HEK293 (cell line): ENCODE measurements around the gene RETN.
A peak's percentile ranks its signal among the peaks of the same experiment; 100 is the strongest.

Experiments
- CTCF ChIA-PET: fragments of 350-600 bp; formaldehyde crosslinking; extraction: SDS; loops from one replicate; lab custom pipeline; 2021; ENCODE audit warnings: antibody characterized with exemption; lab: Yijun Ruan, JAX
- POLR2A ChIA-PET: fragments of 300-600 bp; formaldehyde crosslinking; extraction: SDS; loops from one replicate; lab custom pipeline; 2020; ENCODE audit warnings: antibody characterized with exemption, inconsistent platforms; lab: Yijun Ruan, JAX
- H3K27ac ChIP-seq: fragments of 200-500 bp; sonication (Bioruptor generic); 2 replicates; pipeline ENCODE4 v1.5.1; 2014; ENCODE audit warnings: low read depth, low read length, control low read depth, inconsistent platforms; ENCODE audit errors: extremely low read depth
- H3K36me3 ChIP-seq, 2 experiments: fragments of 200-500 bp in 1 of 2; sonication (Bioruptor generic) in 1 of 2; 1 replicate in 1 of 2; 2 replicates in 1 of 2; pipeline ENCODE4 v1.5.1; 2014 to 2017; ENCODE audit warnings: inconsistent platforms in 2 of 2, low read length in 2 of 2; ENCODE audit not compliant: control insufficient read depth in 2 of 2, insufficient read depth in 1 of 2
- H3K4me1 ChIP-seq: fragments of 200-500 bp; sonication (Bioruptor generic); 2 replicates; pipeline ENCODE4 v1.5.1; 2014; ENCODE audit warnings: mild to moderate bottlenecking, low read length, inconsistent platforms; ENCODE audit not compliant: control insufficient read depth, insufficient read depth
- H3K4me3 ChIP-seq: 2 replicates; pipeline ENCODE4 v1.5.1; 2011; ENCODE audit warnings: low read depth, mild to moderate bottlenecking, control low read depth, low read length, moderate library complexity
- H3K9me3 ChIP-seq: fragments of 200-500 bp; sonication (Bioruptor generic); 2 replicates; pipeline ENCODE4 v1.5.1; 2014; ENCODE audit warnings: low read depth, low read length, inconsistent platforms; ENCODE audit not compliant: control insufficient read depth, insufficient read depth
- AEBP2 ChIP-seq: fragments of 450-650 bp; formaldehyde crosslinking; IDR thresholded peaks from 2 replicates; pipeline ENCODE4 v1.5.1; 2016; ENCODE audit warnings: missing biosample characterization, missing genetic modification characterization, borderline replicate concordance
- BCL11A ChIP-seq: fragments of 450-650 bp; formaldehyde crosslinking; IDR thresholded peaks from 2 replicates; pipeline ENCODE4 v1.5.1; 2016; ENCODE audit warnings: low read depth, missing biosample characterization, missing genetic modification characterization
- GLI4 ChIP-seq: fragments of 450-650 bp; formaldehyde crosslinking; IDR thresholded peaks from 2 replicates; pipeline ENCODE4 v1.5.1; 2016; ENCODE audit warnings: missing biosample characterization, missing genetic modification characterization
- PRDM2 ChIP-seq: fragments of 450-650 bp; formaldehyde crosslinking; IDR thresholded peaks from 2 replicates; pipeline ENCODE4 v1.5.1; 2016; ENCODE audit warnings: missing biosample characterization, missing genetic modification characterization, borderline replicate concordance
- REPIN1 ChIP-seq: fragments of 450-650 bp; formaldehyde crosslinking; IDR thresholded peaks from 2 replicates; pipeline ENCODE4 v1.5.1; 2017; ENCODE audit warnings: missing biosample characterization, missing genetic modification characterization, low read depth
- SP3 ChIP-seq: fragments of 450-650 bp; formaldehyde crosslinking; IDR thresholded peaks from 2 replicates; pipeline ENCODE4 v1.5.1; 2016; ENCODE audit warnings: missing biosample characterization, missing genetic modification characterization
- ZBTB6 ChIP-seq: fragments of 450-650 bp; formaldehyde crosslinking; IDR thresholded peaks from 2 replicates; pipeline ENCODE4 v1.5.1; 2017; ENCODE audit warnings: missing biosample characterization, missing genetic modification characterization
- ZFP69B ChIP-seq: fragments of 450-650 bp; formaldehyde crosslinking; IDR thresholded peaks from 2 replicates; pipeline ENCODE4 v1.5.1; 2016; ENCODE audit warnings: missing biosample characterization, missing genetic modification characterization
- ZIC2 ChIP-seq: fragments of 450-650 bp; formaldehyde crosslinking; IDR thresholded peaks from 2 replicates; pipeline ENCODE4 v1.5.1; 2016; ENCODE audit warnings: missing biosample characterization, missing genetic modification characterization
- ZNF16 ChIP-seq: fragments of 450-650 bp; formaldehyde crosslinking; IDR thresholded peaks from 2 replicates; pipeline ENCODE4 v1.5.1; 2016; ENCODE audit warnings: low read depth, missing biosample characterization, missing genetic modification characterization
- ZNF174 ChIP-seq: fragments of 450-650 bp; formaldehyde crosslinking; IDR thresholded peaks from 2 replicates; pipeline ENCODE4 v1.5.0; 2017; ENCODE audit warnings: missing biosample characterization, mild to moderate bottlenecking, missing genetic modification characterization
- ZNF24 ChIP-seq: fragments of 450-650 bp; formaldehyde crosslinking; IDR thresholded peaks from 2 replicates; pipeline ENCODE4 v1.5.1; 2016; ENCODE audit warnings: missing biosample characterization, missing genetic modification characterization
- ZNF302 ChIP-seq: fragments of 450-650 bp; formaldehyde crosslinking; IDR thresholded peaks from 2 replicates; pipeline ENCODE4 v1.5.1; 2016; ENCODE audit warnings: missing biosample characterization, missing genetic modification characterization, low read depth
- ZNF473 ChIP-seq: fragments of 450-650 bp; formaldehyde crosslinking; IDR thresholded peaks from 2 replicates; pipeline ENCODE4 v1.5.1; 2017; ENCODE audit warnings: missing biosample characterization, missing genetic modification characterization
- ZNF510 ChIP-seq: fragments of 450-650 bp; formaldehyde crosslinking; IDR thresholded peaks from 2 replicates; pipeline ENCODE4 v1.5.1; 2018; ENCODE audit warnings: mild to moderate bottlenecking, missing genetic modification characterization, missing biosample characterization; ENCODE audit not compliant: insufficient replicate concordance
- ZNF561 ChIP-seq: fragments of 450-650 bp; IDR thresholded peaks from 2 replicates; pipeline ENCODE4 v1.5.1; 2018; ENCODE audit warnings: missing biosample characterization, missing genetic modification characterization, borderline replicate concordance
- ZNF660 ChIP-seq: fragments of 450-650 bp; IDR thresholded peaks from 2 replicates; pipeline ENCODE4 v1.5.1; 2018; ENCODE audit warnings: missing biosample characterization, mild to moderate bottlenecking, missing genetic modification characterization
- ZNF792 ChIP-seq: fragments of 450-650 bp; formaldehyde crosslinking; IDR thresholded peaks from 2 replicates; pipeline ENCODE4 v1.5.1; 2016; ENCODE audit warnings: missing biosample characterization, missing genetic modification characterization

The RETN gene

GRCh38 chr19:7705387-7706187 is 36.7 kb downstream of the RETN start:
- no peaks in the 10 kb centered on the region for H3K36me3 ChIP-seq
- ChIA-PET CTCF (interaction anchor here (0.7 to 0.8 kb wide), 2 partner anchors 26 to 165 kb away, joined by 4 to 5 read pairs; no protein-coding TSS in a partner anchor), POLR2A (no interaction called here)
- H3K4me3 ChIP-seq = no peak overlapping the region
- H3K4me1 ChIP-seq = no peaks in the 10 kb centered on the region
- no peak for TF ChIP-seq SP3 (tag by site-specific recombination)
- peak; percentile 75 for TF ChIP-seq ZIC2
- no peak for TF ChIP-seq ZNF174 (tag by site-specific recombination)
- no peak for TF ChIP-seq ZNF561 (tag by site-specific recombination)
- TF ChIP-seq, all 188 proteins: peak for 1
- H3K9me3 ChIP-seq = no peaks in the 10 kb centered on the region
- no peak overlapping the region for H3K27ac ChIP-seq

GRCh38 chr19:7706188-7706954 is 37.5 kb downstream of the RETN start:
- H3K36me3 ChIP-seq = no peaks in the 10 kb centered on the region
- ChIA-PET CTCF (interaction anchor here (0.6 kb wide), 1 partner anchor 20 kb away, joined by 3 read pairs; no protein-coding TSS in a partner anchor), POLR2A (no interaction called here)
- H3K4me1 ChIP-seq = no peaks in the 10 kb centered on the region
- no peak overlapping the region for H3K4me3 ChIP-seq
- no peak overlapping the region for H3K27ac ChIP-seq
- TF ChIP-seq ZNF302 (no peak), ZNF660 (tag by site-specific recombination) (no peak), PRDM2 (tag by site-specific recombination) (no peak), AEBP2 (tag by site-specific recombination) (no peak), ZNF16 (peak; percentile 92), ZNF473 (tag by site-specific recombination) (no peak)
- H3K9me3 ChIP-seq = no peaks in the 10 kb centered on the region

- H3K9me3 ChIP-seq = no peaks in the 10 kb centered on the region
- no peak overlapping the region for H3K4me3 ChIP-seq
- H3K4me1 ChIP-seq = no peaks in the 10 kb centered on the region
- CTCF ChIA-PET = no interaction called here
- H3K27ac ChIP-seq = no peak overlapping the region
- H3K36me3 ChIP-seq = no peaks in the 10 kb centered on the region
- POLR2A ChIA-PET = no interaction called here
- TF ChIP-seq BCL11A (tag by site-specific recombination) (no peak), ZNF510 (no peak), ZFP69B (tag by site-specific recombination) (no peak), ZNF24 (tag by site-specific recombination) (no peak), REPIN1 (tag by site-specific recombination) (no peak), ZNF792 (tag by site-specific recombination) (no peak), GLI4 (no peak), ZBTB6 (tag by site-specific recombination) (no peak)
Measured at GRCh38 chr19:7706955-7707456, 38.2 kb downstream of the RETN start.
